PC-3 (cell line): ENCODE data around the gene EME2. TPM values are rescaled to one million over a fixed set of nuclear protein-coding genes. Genes with fewer than 3 reads are reported as not detected.

Experiments used
- ATAC-seq: fragments of 200-7000 bp; cut with Tn5 transposase; 2 replicates; pipeline ENCODE4 v1.9.1; 2020; ENCODE audit warnings: mild to moderate bottlenecking, moderate library complexity
- BruUV-seq: library from RNA; stranded (reverse); fragments of 400-500 nt; replicated peaks from 2 replicates; lab custom pipeline; 2021; lab: Mats Ljungman, UMichigan
- CTCF ChIA-PET: fragments of 300-600 bp; sonication (Branson Sonifier 250); formaldehyde crosslinking; loops from one replicate; lab custom pipeline; 2022; ENCODE audit warnings: antibody characterized with exemption; lab: Charles Lee
- POLR2A ChIA-PET: fragments of 300-600 bp; sonication (Branson Sonifier 250); formaldehyde crosslinking; loops from one replicate; lab custom pipeline; 2022; ENCODE audit warnings: antibody characterized with exemption; ENCODE audit not compliant: unreplicated experiment; lab: Charles Lee
- DNase-seq: peaks from one replicate; pipeline ENCODE4 v3.0.0-alpha.2; 2015
- H2AFZ ChIP-seq: fragments of 300-600 bp; sonication (generic); 2 replicates; pipeline ENCODE4 v1.6.0; 2016; ENCODE audit warnings: antibody characterized with exemption, low read length
- H3F3A ChIP-seq: fragments of 300-600 bp; sonication (generic); one replicate; pipeline ENCODE4 v1.6.0; 2017; ENCODE audit warnings: antibody characterized with exemption, low read length, control low read depth, mild to moderate bottlenecking; ENCODE audit not compliant: unreplicated experiment
- H3K27ac ChIP-seq: fragments of 300-600 bp; sonication (generic); 2 replicates; pipeline ENCODE4 v1.5.1; 2016; ENCODE audit warnings: mild to moderate bottlenecking, low read length
- H3K27me3 ChIP-seq: fragments of 300-600 bp; sonication (generic); 2 replicates; pipeline ENCODE4 v1.6.1; 2016; ENCODE audit warnings: low read length, mixed read lengths
- H3K36me3 ChIP-seq: fragments of 300-600 bp; sonication (generic); 2 replicates; pipeline ENCODE4 v1.6.1; 2016; ENCODE audit warnings: low read depth, mixed run types, low read length, mixed read lengths
- H3K4me1 ChIP-seq: fragments of 300-600 bp; sonication (generic); 2 replicates; pipeline ENCODE4 v1.5.1; 2016; ENCODE audit warnings: low read length; ENCODE audit not compliant: insufficient read depth
- H3K4me2 ChIP-seq: fragments of 300-600 bp; sonication (generic); 2 replicates; pipeline ENCODE4 v1.6.0; 2016; ENCODE audit warnings: low read length
- H3K4me3 ChIP-seq: fragments of 300-600 bp; sonication (generic); 2 replicates; pipeline ENCODE4 v1.5.1; 2016; ENCODE audit warnings: mild to moderate bottlenecking, low read length, mixed read lengths
- H3K79me2 ChIP-seq: fragments of 300-600 bp; sonication (generic); 2 replicates; pipeline ENCODE4 v1.6.1; 2017; ENCODE audit warnings: low read length, mixed read lengths
- H3K9ac ChIP-seq: fragments of 300-600 bp; sonication (generic); 2 replicates; pipeline ENCODE4 v1.6.0; 2016; ENCODE audit warnings: mild to moderate bottlenecking, low read length
- H3K9me2 ChIP-seq: fragments of 300-600 bp; sonication (generic); replicated peaks from 2 replicates; pipeline ENCODE4 v1.6.1; 2016; ENCODE audit warnings: mixed run types, low read length, mixed read lengths
- H3K9me3 ChIP-seq: fragments of 300-600 bp; sonication (generic); 2 replicates; pipeline ENCODE4 v1.6.1; 2016; ENCODE audit warnings: low read length, mixed read lengths
- H4K20me1 ChIP-seq: fragments of 300-600 bp; sonication (generic); 2 replicates; pipeline ENCODE4 v1.6.1; 2016; ENCODE audit warnings: low read length, mixed read lengths
- CTCF ChIP-seq: fragments of 300-600 bp; sonication (generic); conservative IDR thresholded peaks from 2 replicates; pipeline ENCODE4 v1.5.1; 2017; ENCODE audit warnings: antibody characterized with exemption, low read depth, mild to moderate bottlenecking, low read length
- EZH2 ChIP-seq: fragments of 300-600 bp; sonication (generic); IDR thresholded peaks from one replicate; pipeline ENCODE4 v1.6.1; 2017; ENCODE audit warnings: antibody characterized with exemption, mild to moderate bottlenecking, low read length; ENCODE audit not compliant: unreplicated experiment
- EZH2phosphoT487 ChIP-seq: fragments of 300-600 bp; sonication (generic); IDR thresholded peaks from 2 replicates; pipeline ENCODE4 v1.6.1; 2018; ENCODE audit warnings: mild to moderate bottlenecking, antibody characterized with exemption, low read length, borderline replicate concordance
- intact Hi-C: fragments of 100-400 bp; cut with micrococcal nuclease; formaldehyde crosslinking; loops from 2 replicates; pipeline ENCODE4 v1.9.0; 2023
- total RNA-seq: library from RNA; depleted of rRNA; stranded (reverse); fragments of >200 nt; gene quantifications from 2 replicates; pipeline ENCODE4 v1.2.3, GENCODE V29; 2014

EME2 gene
- total RNA-seq, 1 experiment from 2014 or later = 12.5 TPM

- no peak for DNase-seq
- Histone ChIP-seq H3K4me3 (peak overlapping the region; percentile 85), H3K36me3 (no peaks in the 10 kb centered on the region), H3K9me3 (no peaks in the 10 kb centered on the region), H3K79me2 (peaks cover 45% of the 10 kb centered on the region), H3K4me1 (peaks cover 11% of the 10 kb centered on the region; the same call in 1 of the 2 replicates), H2AFZ (no peak overlapping the region), H4K20me1 (no peaks in the 10 kb centered on the region), H3K9ac (peak overlapping the region; percentile 69; the same call in 1 of the 2 replicates), H3K4me2 (peak overlapping the region; percentile 93), H3K27ac (no peak overlapping the region), H3K27me3 (no peaks in the 10 kb centered on the region), H3F3A (no peaks in the 10 kb centered on the region), H3K9me2 (no peaks in the 10 kb centered on the region)
- intact Hi-C loops = no loop called here
- no peak for TF ChIP-seq EZH2phosphoT487
- TF ChIP-seq EZH2 = no peak
- TF ChIP-seq CTCF = no peak
- ChIA-PET CTCF (no interaction called here), POLR2A (no interaction called here)
- BruUV-seq = no TSS peak
- ATAC-seq = no peak
These were observed 8.6 kb downstream of the EME2 start for GRCh38 chr16:1781254-1781653.

GRCh38 chr16:1781758-1782407 is 9.3 kb downstream of the EME2 start:
- ATAC-seq = peak; percentile 14
- intact Hi-C loops = no loop called here
- H3K9ac ChIP-seq = peak overlapping the region; percentile 69
- no peaks in the 10 kb centered on the region for H3K9me3 ChIP-seq
- H3F3A ChIP-seq = no peaks in the 10 kb centered on the region
- H3K4me1 ChIP-seq = peaks cover 11% of the 10 kb centered on the region; the same call in 1 of the 2 replicates
- peak overlapping the region; percentile 42; the same call in 1 of the 2 replicates for H2AFZ ChIP-seq
- peak overlapping the region; percentile 85 for H3K4me3 ChIP-seq
- H3K27ac ChIP-seq = no peak overlapping the region
- CTCF ChIA-PET = interaction anchor here (0.7 kb wide), 1 partner anchor 76 kb away, joined by 3 read pairs; the partner anchor contains the start of gene MAPK8IP3
- no TSS peak for BruUV-seq
- H4K20me1 ChIP-seq = no peaks in the 10 kb centered on the region
- peak overlapping the region; percentile 93 for H3K4me2 ChIP-seq
- TF ChIP-seq CTCF = no peak
- TF ChIP-seq EZH2 = no peak
- TF ChIP-seq EZH2phosphoT487 = no peak
- DNase-seq = no peak
- POLR2A ChIA-PET = interaction anchor here (1.0 to 1.1 kb wide), 3 partner anchors 9 to 183 kb away, joined by 9 to 26 read pairs (median 14); partner anchors contain the start of genes EME2, JPT2, MRPS34 and RPS2
- peaks cover 49% of the 10 kb centered on the region for H3K79me2 ChIP-seq
- H3K36me3 ChIP-seq = no peaks in the 10 kb centered on the region
- H3K9me2 ChIP-seq = no peaks in the 10 kb centered on the region
- no peaks in the 10 kb centered on the region for H3K27me3 ChIP-seq
